Vagina (tissue), 2 donors: Measurements from ENCODE around the gene GIPC3. TPM values are rescaled to one million over a fixed set of nuclear protein-coding genes. Genes with fewer than 3 reads are reported as not detected.

Experiments used
- DNase-seq, 2 donors: peaks; one replicate each; pipeline ENCODE4 v3.0.0-alpha.2; 2017; ENCODE audit errors: extremely low spot score in 2 of 2
- H3K27ac ChIP-seq: fragments of 200-600 bp; sonication (generic); one replicate; pipeline ENCODE4 v1.5.1; 2019
- H3K27me3 ChIP-seq: fragments of 200-600 bp; sonication (generic); one replicate; pipeline ENCODE4 v1.5.1; 2019
- H3K36me3 ChIP-seq, 2 donors: fragments of 200-600 bp; sonication (generic); one replicate each; pipeline ENCODE4 v1.5.1; 2017 to 2019
- H3K4me1 ChIP-seq: fragments of 200-600 bp; sonication (generic); one replicate; pipeline ENCODE4 v1.5.1; 2019
- H3K4me3 ChIP-seq, 2 donors: fragments of 200-600 bp; sonication (generic); 1 replicate in 1 of 2; 2 replicates in 1 of 2; pipeline ENCODE4 v1.5.1; 2016 to 2019
- H3K9me3 ChIP-seq: fragments of 200-600 bp; sonication (generic); one replicate; pipeline ENCODE4 v1.5.1; 2019
- POLR2A ChIP-seq, 2 donors: fragments of 450-650 bp; IDR thresholded peaks; one replicate each; pipeline ENCODE4 v1.6.1; 2017; ENCODE audit warnings: antibody characterized with exemption in 2 of 2, mild to moderate bottlenecking in 2 of 2, moderate library complexity in 2 of 2
- POLR2AphosphoS5 ChIP-seq, 2 donors: sonication (generic); formaldehyde crosslinking; IDR thresholded peaks; one replicate each; pipeline ENCODE4 v1.9.0; 2017; ENCODE audit warnings: antibody characterized with exemption in 2 of 2, mild to moderate bottlenecking in 2 of 2, low read depth in 1 of 2; ENCODE audit not compliant: insufficient read depth in 1 of 2
- intact Hi-C: fragments of 100-400 bp; cut with DNase I; formaldehyde crosslinking; loops from one replicate; pipeline ENCODE4 v1.15.1; 2023
- total RNA-seq: library from RNA; depleted of rRNA; stranded (reverse); fragments of >200 nt; gene quantifications from one replicate; pipeline ENCODE4 v1.2.3, GENCODE V29; 2016
- TF ChIP-seq, protein P1 (sequence below), 3 experiments: fragments of 450-650 bp in 2 of 3; fragments of 200-600 bp in 1 of 3; sonication (generic) in 1 of 3; IDR thresholded peaks; one replicate each; pipeline ENCODE4 v1.5.1; 2017 to 2019; ENCODE audit warnings: antibody characterized with exemption in 3 of 3, mild to moderate bottlenecking in 2 of 3, moderate library complexity in 2 of 3

The GIPC3 gene
- total RNA-seq, 1 donor from 2014 or later, result 0.25 TPM

DNA sequence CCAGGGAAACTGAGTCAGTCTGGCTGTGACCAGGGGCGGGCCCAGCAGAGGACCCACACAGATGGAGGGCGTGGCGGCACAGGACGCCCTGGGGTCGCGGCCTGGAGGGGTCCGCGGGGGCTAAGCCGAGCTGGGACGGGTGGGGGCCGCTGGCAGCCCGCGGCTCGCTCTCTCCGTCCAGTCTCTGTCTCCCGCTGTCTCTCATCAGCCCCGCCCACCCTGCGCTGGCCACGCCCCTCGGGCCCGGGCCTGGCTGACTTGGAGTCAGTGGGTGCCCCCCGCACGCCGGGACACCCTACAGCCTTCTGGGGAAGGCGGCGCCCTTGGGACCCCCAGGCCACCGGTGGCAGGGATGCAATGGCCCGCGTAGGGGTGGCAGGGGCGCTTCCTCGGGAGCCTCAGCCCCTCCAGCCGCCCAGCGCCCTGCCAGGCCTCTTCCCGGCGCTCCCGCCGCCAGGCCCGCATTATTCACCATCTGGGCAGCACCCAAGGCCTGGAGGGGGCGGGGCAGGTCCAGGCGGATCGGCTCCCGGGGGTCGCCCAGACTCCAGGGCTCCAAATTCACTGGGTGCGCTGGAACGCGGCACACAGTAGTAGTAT, 21.5 kb downstream of the GIPC3 start, which contains the start of gene TBXA2R:
TBXA2R (minus strand) TSS at position 186 of the 600 bp plus-strand sequence. CDS start 6,241 bp downstream, outside the sequence.
- Histone ChIP-seq H3K27me3 (no peaks in the 10 kb centered on the region), H3K4me3 (peak within 1 kb of the TSS; percentile 49 to 62), H3K36me3 (peaks cover 0 to 12% of the 10 kb centered on the region in 2 donors), H3K9me3 (no peaks in the 10 kb centered on the region), H3K4me1 (peaks cover 55% of the 10 kb centered on the region), H3K27ac (peak within 1 kb of the TSS; percentile 80)
- intact Hi-C loops, result no loop called here
- DNase-seq, result no peak
- TF ChIP-seq, protein P1, sequence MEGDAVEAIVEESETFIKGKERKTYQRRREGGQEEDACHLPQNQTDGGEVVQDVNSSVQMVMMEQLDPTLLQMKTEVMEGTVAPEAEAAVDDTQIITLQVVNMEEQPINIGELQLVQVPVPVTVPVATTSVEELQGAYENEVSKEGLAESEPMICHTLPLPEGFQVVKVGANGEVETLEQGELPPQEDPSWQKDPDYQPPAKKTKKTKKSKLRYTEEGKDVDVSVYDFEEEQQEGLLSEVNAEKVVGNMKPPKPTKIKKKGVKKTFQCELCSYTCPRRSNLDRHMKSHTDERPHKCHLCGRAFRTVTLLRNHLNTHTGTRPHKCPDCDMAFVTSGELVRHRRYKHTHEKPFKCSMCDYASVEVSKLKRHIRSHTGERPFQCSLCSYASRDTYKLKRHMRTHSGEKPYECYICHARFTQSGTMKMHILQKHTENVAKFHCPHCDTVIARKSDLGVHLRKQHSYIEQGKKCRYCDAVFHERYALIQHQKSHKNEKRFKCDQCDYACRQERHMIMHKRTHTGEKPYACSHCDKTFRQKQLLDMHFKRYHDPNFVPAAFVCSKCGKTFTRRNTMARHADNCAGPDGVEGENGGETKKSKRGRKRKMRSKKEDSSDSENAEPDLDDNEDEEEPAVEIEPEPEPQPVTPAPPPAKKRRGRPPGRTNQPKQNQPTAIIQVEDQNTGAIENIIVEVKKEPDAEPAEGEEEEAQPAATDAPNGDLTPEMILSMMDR (IDR thresholded peaks at IDR 0.05), result no peak
- TF ChIP-seq POLR2AphosphoS5 (IDR thresholded peaks at IDR 0.05; ENCODE audit: insufficient read depth in 1 of 2, low read depth in 1 of 2) (peak in 1 of 2 donors; percentile 89), POLR2A (IDR thresholded peaks at IDR 0.05) (peak in 1 of 2 donors; percentile 35)

DNA sequence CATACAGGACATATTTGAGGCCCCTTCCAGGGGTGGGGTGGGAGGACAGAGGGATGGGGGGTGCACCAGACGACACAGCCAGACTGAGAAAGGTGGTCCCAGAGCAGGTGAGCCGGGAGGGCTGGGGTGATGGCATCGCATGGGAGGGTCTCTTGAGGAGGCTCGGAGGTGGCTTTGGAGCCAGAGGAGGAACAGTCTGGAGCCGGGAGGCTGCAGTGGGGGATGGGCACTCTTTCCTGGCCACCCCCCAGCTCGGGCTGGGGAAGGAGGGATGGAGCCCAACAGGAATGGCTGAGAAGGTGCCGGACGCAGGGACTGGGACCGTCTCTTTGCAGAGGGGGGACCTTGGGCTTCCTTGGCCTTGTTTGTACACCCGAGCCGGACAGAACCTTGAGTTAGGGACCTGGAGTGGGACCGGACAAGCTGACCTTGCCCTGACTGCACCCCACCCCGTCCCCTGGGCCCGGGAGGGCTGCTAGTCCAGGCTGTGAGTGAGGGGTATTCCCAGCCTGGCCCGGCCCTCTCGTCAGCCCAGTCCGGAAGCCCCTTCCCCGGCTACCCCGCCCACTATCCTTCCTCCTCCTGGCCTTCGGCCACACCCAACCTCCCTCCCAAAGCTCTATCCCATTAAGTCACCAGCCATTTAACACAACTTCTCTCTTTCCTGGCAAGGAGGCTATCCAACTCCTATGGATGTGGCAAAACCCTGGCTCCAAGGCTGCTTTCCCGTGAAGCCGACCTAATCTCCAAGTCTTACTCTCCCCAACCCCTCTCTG, 22.2 kb downstream of the GIPC3 start:
- Histone ChIP-seq H3K27ac (peak overlapping the region; percentile 80), H3K36me3 (peaks cover 0 to 19% of the 10 kb centered on the region in 2 donors), H3K4me1 (peaks cover 55% of the 10 kb centered on the region), H3K27me3 (no peaks in the 10 kb centered on the region), H3K9me3 (no peaks in the 10 kb centered on the region), H3K4me3 (peak overlapping the region; percentile 49 to 62)
- TF ChIP-seq POLR2AphosphoS5 (IDR thresholded peaks at IDR 0.05; ENCODE audit: insufficient read depth in 1 of 2, low read depth in 1 of 2), result peak in 1 of 2 donors; percentile 23
- TF ChIP-seq, protein P1 (IDR thresholded peaks at IDR 0.05), result no peak
- no peak for TF ChIP-seq POLR2A (IDR thresholded peaks at IDR 0.05)
- intact Hi-C loops, result no loop called here
- no peak for DNase-seq

DNA sequence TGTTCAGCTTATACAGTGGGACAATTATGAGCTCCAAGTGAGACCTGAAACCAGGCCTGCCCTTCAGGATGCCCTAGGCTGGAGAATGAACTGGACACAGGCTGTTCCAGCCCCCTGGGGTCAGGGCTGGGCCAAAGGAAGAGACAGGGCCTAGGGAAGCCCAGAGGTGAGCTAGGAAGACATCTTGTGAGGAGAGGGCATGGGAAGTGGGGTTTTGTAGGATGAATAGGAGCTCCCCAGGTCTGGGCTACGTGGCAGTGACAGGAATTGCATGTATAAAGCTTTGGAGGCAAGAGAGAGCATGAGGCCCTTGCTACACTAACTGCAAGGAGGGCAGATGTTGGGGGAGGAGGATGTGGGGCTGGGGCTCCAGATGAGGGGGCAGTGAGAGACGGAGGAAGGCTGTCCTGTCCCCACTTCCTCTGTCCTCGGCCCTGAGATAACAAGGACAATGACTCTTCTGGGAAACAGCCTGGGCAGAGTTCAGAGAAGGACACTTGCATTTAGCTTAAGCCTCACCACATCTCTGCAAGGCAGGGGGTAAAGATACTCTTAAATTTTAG, 22.9 kb downstream of the GIPC3 start:
- intact Hi-C loops, result no loop called here
- Histone ChIP-seq H3K36me3 (peaks cover 0 to 24% of the 10 kb centered on the region in 2 donors), H3K27ac (peak overlapping the region; percentile 80), H3K9me3 (no peaks in the 10 kb centered on the region), H3K27me3 (no peaks in the 10 kb centered on the region), H3K4me3 (peak overlapping the region in 1 of 2 donors; percentile 62), H3K4me1 (peaks cover 53% of the 10 kb centered on the region)
- DNase-seq, result no peak
- TF ChIP-seq, protein P1 (IDR thresholded peaks at IDR 0.05), result no peak
- TF ChIP-seq POLR2A (IDR thresholded peaks at IDR 0.05), result no peak
- TF ChIP-seq POLR2AphosphoS5 (IDR thresholded peaks at IDR 0.05; ENCODE audit: insufficient read depth in 1 of 2, low read depth in 1 of 2), result no peak

DNA sequence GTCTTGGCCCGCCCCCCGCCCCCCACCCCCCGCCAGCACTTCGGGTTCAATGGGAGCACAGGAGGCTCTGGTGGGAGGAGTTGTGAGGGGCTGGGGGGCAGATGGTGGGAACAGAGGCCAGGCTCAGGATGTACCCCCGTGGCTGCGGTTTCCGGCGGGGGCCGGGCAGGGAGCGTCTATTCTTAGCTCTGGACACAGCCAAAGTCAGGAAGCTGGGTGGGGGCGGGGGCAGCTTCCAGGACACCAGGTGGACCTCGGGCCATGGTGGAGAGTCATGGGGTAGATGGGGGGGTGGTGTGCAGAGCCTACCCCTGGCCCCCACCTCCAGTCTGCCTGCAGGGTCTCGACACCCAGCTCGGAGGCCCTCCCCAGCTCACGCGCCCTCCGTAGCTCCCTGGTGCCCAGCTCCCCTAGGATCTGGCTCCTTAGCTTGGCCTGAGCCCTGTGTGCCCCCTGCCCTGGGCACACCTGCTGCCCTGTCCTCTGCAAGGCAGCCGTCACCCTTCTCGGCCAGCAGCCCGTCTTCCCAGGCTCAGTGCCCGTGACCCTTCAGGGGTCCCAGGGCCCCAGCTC, 23.6 kb downstream of the GIPC3 start:
- Histone ChIP-seq H3K36me3 (peaks cover 0 to 31% of the 10 kb centered on the region in 2 donors), H3K27me3 (no peaks in the 10 kb centered on the region), H3K4me1 (peaks cover 47% of the 10 kb centered on the region), H3K27ac (peak overlapping the region; percentile 11), H3K9me3 (no peaks in the 10 kb centered on the region), H3K4me3 (no peak overlapping the region)
- DNase-seq, result no peak
- TF ChIP-seq POLR2A (IDR thresholded peaks at IDR 0.05) (no peak), POLR2AphosphoS5 (IDR thresholded peaks at IDR 0.05; ENCODE audit: insufficient read depth in 1 of 2, low read depth in 1 of 2) (no peak)
- TF ChIP-seq, protein P1 (IDR thresholded peaks at IDR 0.05), result no peak
- intact Hi-C loops, result no loop called here
